Measurements from ENCODE around the gene KLC1. TPM values are rescaled to one million over a fixed set of nuclear protein-coding genes. Genes with fewer than 3 reads are reported as not detected.

Gene KLC1
- total RNA-seq, 2 donors from 2014 or later: 199 to 292 TPM

GRCh38 chr14:103711516-103712431, 82.8 kb downstream of the KLC1 start:
- H3K4me1 ChIP-seq: peaks cover 42% of the 10 kb centered on the region
- no peaks in the 10 kb centered on the region for H3K9me3 ChIP-seq
- 68 to 72% methylated on average over 12 to 16 of the region's 27 CpGs for WGBS, 2 donors
- no peaks in the 10 kb centered on the region for H3K27me3 ChIP-seq
- H3K36me3 ChIP-seq (replicated peaks in 1 of 2; ENCODE audit: insufficient read depth in 1 of 2, low read depth in 2 of 2): no peaks in the 10 kb centered on the region
- ATAC-seq (no peak), DNase-seq (peak in 3 of 4 donors; percentile 34 to 67 (median 46))
- no peak overlapping the region for H3K4me3 ChIP-seq
- peak overlapping the region; percentile 6 to 67 (median 28) for H3K27ac ChIP-seq
- intact Hi-C loops (cut with DNase I): no loop called here
- no peak for TF ChIP-seq POLR2A (IDR thresholded peaks at IDR 0.05)
- TF ChIP-seq CTCF (IDR thresholded peaks at IDR 0.05): no peak

- Histone ChIP-seq H3K4me3 (no peak overlapping the region), H3K4me1 (peaks cover 51% of the 10 kb centered on the region), H3K27ac (peak overlapping the region in 3 of 4 donors; percentile 9 to 67 (median 48)), H3K36me3 (replicated peaks in 1 of 2; ENCODE audit: insufficient read depth in 1 of 2, low read depth in 2 of 2) (no peaks in the 10 kb centered on the region), H3K9me3 (no peaks in the 10 kb centered on the region), H3K27me3 (no peaks in the 10 kb centered on the region)
- intact Hi-C loops (cut with DNase I): no loop called here
- WGBS, 2 donors: 67 to 94% methylated on average over 8 to 24 of the region's 24 CpGs
- ATAC-seq: no peak
- TF ChIP-seq CTCF (IDR thresholded peaks at IDR 0.05): no peak
- TF ChIP-seq POLR2A (IDR thresholded peaks at IDR 0.05): no peak
- DNase-seq: peak in 1 of 4 donors; percentile 22
These were observed 83.7 kb downstream of the KLC1 start for GRCh38 chr14:103712633-103713247.

- peaks cover 54% of the 10 kb centered on the region for H3K4me1 ChIP-seq
- WGBS, 2 donors: 76 to 88% methylated on average over 14 to 17 of the region's 18 CpGs
- H3K27ac ChIP-seq: no peak overlapping the region
- H3K27me3 ChIP-seq: no peaks in the 10 kb centered on the region
- ATAC-seq: no peak
- intact Hi-C loops (cut with DNase I): no loop called here
- no peak for DNase-seq
- no peak overlapping the region for H3K4me3 ChIP-seq
- TF ChIP-seq CTCF (IDR thresholded peaks at IDR 0.05): no peak
- no peak for TF ChIP-seq POLR2A (IDR thresholded peaks at IDR 0.05)
- no peaks in the 10 kb centered on the region for H3K36me3 ChIP-seq (replicated peaks in 1 of 2; ENCODE audit: insufficient read depth in 1 of 2, low read depth in 2 of 2)
- no peaks in the 10 kb centered on the region for H3K9me3 ChIP-seq
These were observed 84.5 kb downstream of the KLC1 start for GRCh38 chr14:103713304-103714062.

- H3K27me3 ChIP-seq: no peaks in the 10 kb centered on the region
- TF ChIP-seq CTCF (IDR thresholded peaks at IDR 0.05) (no peak), POLR2A (IDR thresholded peaks at IDR 0.05) (no peak)
- ATAC-seq (no peak), DNase-seq (no peak)
- intact Hi-C loops (cut with DNase I): no loop called here
- no peak overlapping the region for H3K27ac ChIP-seq
- H3K4me3 ChIP-seq: no peak overlapping the region
- no peaks in the 10 kb centered on the region for H3K9me3 ChIP-seq
- H3K36me3 ChIP-seq (replicated peaks in 1 of 2; ENCODE audit: insufficient read depth in 1 of 2, low read depth in 2 of 2): no peaks in the 10 kb centered on the region
- WGBS, 2 donors: 61% methylated on average over 15 to 16 of the region's 16 CpGs
- peaks cover 54% of the 10 kb centered on the region for H3K4me1 ChIP-seq
These were observed 85.2 kb downstream of the KLC1 start for GRCh38 chr14:103714063-103714724.
